GM12874 (cell line): ENCODE results near the gene SCN1B.

Experiments
- CTCF ChIP-seq: IDR thresholded peaks from 2 replicates; pipeline ENCODE4 v1.5.1; 2011; ENCODE audit warnings: low read depth, mild to moderate bottlenecking, control low read depth, low read length, moderate library complexity; ENCODE audit not compliant: insufficient read depth

SCN1B gene

GRCh38 chr19:34990578-34991192 lies 39.6 kb upstream of the SCN1B start:
- TF ChIP-seq CTCF: no peak

GRCh38 chr19:34991542-34992333 lies 38.5 kb upstream of the SCN1B start:
- no peak for TF ChIP-seq CTCF

- no peak for TF ChIP-seq CTCF
Observed at GRCh38 chr19:34994286-34994642, 36.0 kb upstream of the SCN1B start.

DNA sequence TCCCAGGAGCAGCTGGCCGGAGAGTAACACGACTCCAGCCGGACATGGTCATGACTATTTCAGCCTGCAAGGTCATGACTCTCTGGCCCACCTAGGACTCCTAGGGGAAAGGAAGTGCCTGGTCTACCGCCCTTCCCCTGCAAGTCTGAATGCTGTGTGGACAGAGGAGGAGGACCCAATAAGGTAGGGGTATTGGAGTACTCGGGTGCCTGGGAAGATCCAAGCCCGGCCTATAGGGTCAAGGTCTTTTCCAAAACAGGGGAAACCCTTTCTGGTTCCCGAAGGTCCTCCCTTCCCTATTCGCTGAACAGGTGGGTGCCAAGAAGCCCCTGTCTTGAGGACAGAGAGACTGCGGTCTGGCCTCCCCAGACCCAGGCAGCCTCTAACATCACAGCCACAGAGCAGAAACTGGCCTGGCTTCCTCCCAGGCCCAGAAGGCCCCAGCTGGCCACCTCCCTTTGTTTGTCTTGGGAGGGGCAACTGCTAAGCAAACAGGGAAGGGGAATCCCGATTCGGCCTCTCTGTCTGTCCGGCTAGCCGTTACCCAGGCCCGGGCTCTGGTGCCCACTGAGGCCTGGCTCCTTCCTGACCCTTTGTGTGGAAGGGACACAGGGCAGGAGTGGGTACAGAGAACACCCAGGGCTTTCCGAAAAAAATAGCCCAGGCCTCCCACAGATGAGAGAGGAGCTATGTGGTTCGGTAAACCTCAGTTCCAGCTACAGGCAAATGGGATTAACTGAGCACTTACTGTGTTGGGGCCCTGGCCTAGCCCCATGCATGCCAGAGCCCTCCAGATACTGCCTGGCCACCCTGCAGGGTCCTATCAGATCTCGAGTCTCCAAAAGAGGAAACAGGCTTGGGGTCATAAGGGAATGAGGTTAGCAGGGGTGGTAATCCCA lies 35.4 kb upstream of the SCN1B start:
- TF ChIP-seq CTCF: no peak

- no peak for TF ChIP-seq CTCF
Observed at GRCh38 chr19:34995551-34995950, 34.7 kb upstream of the SCN1B start.

DNA sequence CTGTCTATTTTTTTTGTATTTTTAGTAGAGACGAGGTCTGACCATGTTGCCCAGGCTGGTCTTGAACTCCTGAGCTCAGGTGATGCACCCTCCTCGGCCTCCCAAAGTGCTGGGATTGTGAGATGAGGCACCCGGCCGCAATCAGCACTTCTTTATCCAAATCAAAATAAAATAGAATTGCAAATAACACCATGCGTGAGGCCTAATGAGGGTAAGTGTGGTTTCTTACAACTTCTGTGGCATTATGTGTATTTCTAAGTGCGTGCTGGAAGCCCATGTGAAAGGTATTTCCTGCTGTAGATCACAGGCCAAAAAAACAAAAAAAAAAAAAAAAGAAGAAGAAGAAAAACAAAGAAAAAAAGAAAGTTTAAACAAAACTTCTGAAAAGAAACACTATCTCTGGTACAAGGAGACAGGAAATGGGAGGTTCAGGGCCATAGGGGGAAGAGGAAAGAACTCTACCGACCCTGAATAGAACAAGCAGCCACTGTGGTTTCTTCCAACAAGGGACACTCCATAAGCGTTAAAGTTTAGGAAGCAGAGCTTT lies 33.1 kb upstream of the SCN1B start:
- TF ChIP-seq CTCF: no peak
